Measurements from ENCODE around the gene GPR137B. TPM values are rescaled to one million over a fixed set of nuclear protein-coding genes. Genes with fewer than 3 reads are reported as not detected.
A peak's percentile ranks its signal among the peaks of the same experiment; 100 is the strongest.

Gene GPR137B
- total and polyA plus RNA-seq, 9 of the 15 experiments (the other 6 are each of a cell fraction or from before 2014, with no cell fraction given): 0.04 to 1.0 (median 0.62) TPM

DNA sequence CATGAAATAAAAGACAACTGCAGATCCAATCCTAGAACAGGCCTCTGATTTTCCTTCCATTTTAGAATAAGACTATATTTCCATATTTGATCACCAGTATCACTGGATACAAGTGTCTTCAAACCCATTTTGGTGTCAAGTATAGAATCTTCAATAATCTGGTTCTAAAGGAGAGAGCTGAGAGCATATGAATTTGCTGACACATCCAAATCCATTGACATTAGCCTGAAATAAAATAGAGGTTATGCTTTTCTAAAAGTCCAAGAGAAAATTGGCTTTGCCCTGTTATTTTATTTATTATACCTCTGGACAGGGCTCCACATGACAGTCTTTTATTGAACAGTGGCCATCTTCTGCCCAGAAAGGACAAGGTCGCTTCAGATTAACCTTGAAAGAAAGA lies 110.8 kb downstream of the GPR137B start (continued):
- TF ChIP-seq, protein P1, sequence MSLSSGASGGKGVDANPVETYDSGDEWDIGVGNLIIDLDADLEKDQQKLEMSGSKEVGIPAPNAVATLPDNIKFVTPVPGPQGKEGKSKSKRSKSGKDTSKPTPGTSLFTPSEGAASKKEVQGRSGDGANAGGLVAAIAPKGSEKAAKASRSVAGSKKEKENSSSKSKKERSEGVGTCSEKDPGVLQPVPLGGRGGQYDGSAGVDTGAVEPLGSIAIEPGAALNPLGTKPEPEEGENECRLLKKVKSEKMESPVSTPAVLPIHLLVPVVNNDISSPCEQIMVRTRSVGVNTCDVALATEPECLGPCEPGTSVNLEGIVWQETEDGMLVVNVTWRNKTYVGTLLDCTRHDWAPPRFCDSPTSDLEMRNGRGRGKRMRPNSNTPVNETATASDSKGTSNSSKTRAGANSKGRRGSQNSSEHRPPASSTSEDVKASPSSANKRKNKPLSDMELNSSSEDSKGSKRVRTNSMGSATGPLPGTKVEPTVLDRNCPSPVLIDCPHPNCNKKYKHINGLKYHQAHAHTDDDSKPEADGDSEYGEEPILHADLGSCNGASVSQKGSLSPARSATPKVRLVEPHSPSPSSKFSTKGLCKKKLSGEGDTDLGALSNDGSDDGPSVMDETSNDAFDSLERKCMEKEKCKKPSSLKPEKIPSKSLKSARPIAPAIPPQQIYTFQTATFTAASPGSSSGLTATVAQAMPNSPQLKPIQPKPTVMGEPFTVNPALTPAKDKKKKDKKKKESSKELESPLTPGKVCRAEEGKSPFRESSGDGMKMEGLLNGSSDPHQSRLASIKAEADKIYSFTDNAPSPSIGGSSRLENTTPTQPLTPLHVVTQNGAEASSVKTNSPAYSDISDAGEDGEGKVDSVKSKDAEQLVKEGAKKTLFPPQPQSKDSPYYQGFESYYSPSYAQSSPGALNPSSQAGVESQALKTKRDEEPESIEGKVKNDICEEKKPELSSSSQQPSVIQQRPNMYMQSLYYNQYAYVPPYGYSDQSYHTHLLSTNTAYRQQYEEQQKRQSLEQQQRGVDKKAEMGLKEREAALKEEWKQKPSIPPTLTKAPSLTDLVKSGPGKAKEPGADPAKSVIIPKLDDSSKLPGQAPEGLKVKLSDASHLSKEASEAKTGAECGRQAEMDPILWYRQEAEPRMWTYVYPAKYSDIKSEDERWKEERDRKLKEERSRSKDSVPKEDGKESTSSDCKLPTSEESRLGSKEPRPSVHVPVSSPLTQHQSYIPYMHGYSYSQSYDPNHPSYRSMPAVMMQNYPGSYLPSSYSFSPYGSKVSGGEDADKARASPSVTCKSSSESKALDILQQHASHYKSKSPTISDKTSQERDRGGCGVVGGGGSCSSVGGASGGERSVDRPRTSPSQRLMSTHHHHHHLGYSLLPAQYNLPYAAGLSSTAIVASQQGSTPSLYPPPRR (CRISPR knock-in tag; IDR thresholded peaks at IDR 0.05; ENCODE audit: borderline replicate concordance): no peak
- 0 out of 2 replicates have a peak, but pooled peaks have one; percentile 8 for TF ChIP-seq ZNF23 (CRISPR knock-in tag; IDR thresholded peaks at IDR 0.05)
- TF ChIP-seq ZSCAN32 (CRISPR knock-in tag; IDR thresholded peaks at IDR 0.05): no peak
- no peak for TF ChIP-seq YY1 (IDR thresholded peaks at IDR 0.05; ENCODE audit: borderline replicate concordance in 1 of 3, control insufficient read depth in 1 of 3, extremely low read depth in 1 of 3, insufficient read depth in 3 of 3, insufficient read length in 1 of 3, insufficient replicate concordance in 2 of 3, low read depth in 1 of 3, low read length in 2 of 3)
- no peak for TF ChIP-seq JUNB (CRISPR knock-in tag; conservative IDR thresholded peaks at IDR 0.05)
- TF ChIP-seq ZNF408 (CRISPR knock-in tag; IDR thresholded peaks at IDR 0.05; ENCODE audit: low read depth): no peak
- TF ChIP-seq, protein P2, sequence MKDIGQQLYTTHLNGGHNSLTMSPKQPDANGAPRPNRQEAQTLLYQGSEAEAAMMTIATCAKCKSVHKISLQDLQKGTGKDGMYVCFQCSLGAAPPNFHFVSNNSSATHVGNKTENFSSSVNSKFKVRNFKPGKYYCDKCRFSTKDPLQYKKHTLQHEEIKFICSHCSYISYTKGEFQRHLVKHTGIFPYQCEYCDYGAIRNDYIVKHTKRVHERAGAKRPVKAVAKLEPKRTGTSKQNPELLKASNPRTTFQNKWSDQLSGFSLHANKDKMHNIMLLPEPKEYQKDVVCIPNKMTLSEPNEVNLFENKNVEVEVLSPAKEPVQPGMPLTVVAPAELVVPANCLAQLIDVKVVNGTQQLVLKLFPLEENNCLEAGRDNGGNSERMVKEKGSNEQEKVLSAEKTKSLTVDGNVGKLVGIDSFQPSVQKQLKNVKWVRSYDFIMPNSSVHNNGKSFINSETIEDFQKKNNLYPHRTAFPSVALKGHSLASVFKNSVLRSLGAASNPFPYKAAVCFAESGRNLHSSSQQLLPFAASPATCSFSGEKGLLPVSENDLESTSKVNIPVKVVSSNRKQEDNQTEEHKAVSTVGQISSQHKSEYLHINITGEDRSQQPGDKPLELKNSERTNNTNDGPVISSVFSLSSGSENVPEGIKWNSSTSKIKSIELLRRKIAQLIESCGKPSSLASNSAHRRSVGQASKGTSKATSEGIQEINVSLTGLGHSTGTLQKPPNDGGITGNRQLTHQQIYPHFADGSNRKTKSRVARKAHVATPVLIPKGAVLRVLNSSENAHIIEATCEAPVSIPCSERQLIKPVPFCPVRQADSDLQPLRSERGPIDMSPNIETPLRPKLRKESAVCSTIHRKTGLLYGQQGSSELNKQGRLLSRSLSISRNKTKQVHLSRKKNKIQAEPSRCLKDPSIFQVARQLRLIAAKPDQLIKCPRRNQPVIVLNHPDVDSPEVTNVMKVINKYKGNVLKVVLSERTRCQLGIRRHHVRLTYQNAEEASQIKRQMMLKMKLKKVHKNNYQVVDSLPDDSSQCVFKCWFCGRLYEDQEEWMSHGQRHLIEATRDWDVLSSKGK (CRISPR knock-in tag; IDR thresholded peaks at IDR 0.05): no peak
- TF ChIP-seq MAFF (IDR thresholded peaks at IDR 0.05; ENCODE audit: low read length): peak; percentile 95
- no peak for TF ChIP-seq LARP7 (IDR thresholded peaks at IDR 0.05)

Data from K562 (cell line).